Measurements from ENCODE around the gene AP1S2. TPM values are rescaled to one million over a fixed set of nuclear protein-coding genes. Genes with fewer than 3 reads are reported as not detected.
A peak's percentile ranks its signal among the peaks of the same experiment; 100 is the strongest.

AP1S2 gene
- total and polyA plus RNA-seq, 9 of the 15 experiments (the other 6 are each of a cell fraction or from before 2014, with no cell fraction given) = 11.1 to 64.2 (median 25.8) TPM

GRCh38 chrX:15854080-15854655 lies 445 bp downstream of the AP1S2 start (continued):
- TF ChIP-seq E4F1 (CRISPR knock-in tag; IDR thresholded peaks at IDR 0.05; ENCODE audit: borderline replicate concordance) (no peak), EZH2 (IDR thresholded peaks at IDR 0.05; ENCODE audit: borderline replicate concordance, low read depth, low read length) (no peak), TFAP4 (CRISPR knock-in tag; IDR thresholded peaks at IDR 0.05; ENCODE audit: borderline replicate concordance) (no peak), ELF4 (CRISPR knock-in tag; IDR thresholded peaks at IDR 0.05) (no peak), SNRNP70 (optimal IDR thresholded peaks at IDR 0.05; ENCODE audit: low read depth, low read length) (no peak), ZBTB17 (CRISPR knock-in tag; IDR thresholded peaks at IDR 0.05) (no peak), ETV1 (tag; conservative IDR thresholded peaks at IDR 0.05; ENCODE audit: low read depth) (0 out of 2 replicates have a peak, but pooled peaks have one; percentile 18), CHD2 (IDR thresholded peaks at IDR 0.05; ENCODE audit: low read depth, low read length) (no peak), RAD21 (CRISPR knock-in tag; conservative IDR thresholded peaks at IDR 0.05 in 1 of 2, IDR thresholded peaks at IDR 0.05 in 1 of 2) (peak; percentile 54 to 57), SMAD4 (CRISPR knock-in tag; conservative IDR thresholded peaks at IDR 0.05) (no peak), PML (IDR thresholded peaks at IDR 0.05; ENCODE audit: low read length) (no peak), ZNF212 (CRISPR knock-in tag; IDR thresholded peaks at IDR 0.05) (no peak), FOXA1 (IDR thresholded peaks at IDR 0.05; ENCODE audit: borderline replicate concordance) (no peak), ZNF23 (CRISPR knock-in tag; IDR thresholded peaks at IDR 0.05) (no peak), CEBPG (CRISPR knock-in tag; IDR thresholded peaks at IDR 0.05) (no peak), CEBPG (tag; conservative IDR thresholded peaks at IDR 0.05 in 1 of 2, IDR thresholded peaks at IDR 0.05 in 1 of 2) (no peak), CTCFL (IDR thresholded peaks at IDR 0.05; ENCODE audit: borderline replicate concordance, insufficient read depth, low read depth, low read length, poor library complexity, severe bottlenecking) (peak; percentile 76), ZBTB11 (CRISPR knock-in tag; IDR thresholded peaks at IDR 0.05) (no peak), GTF2F1 (IDR thresholded peaks at IDR 0.05; ENCODE audit: low read depth, low read length) (no peak)
